Suppressor macrophage treated with lipopolysaccharide for 1 hour (primary cell): ENCODE measurements around the gene ZGLP1.
"Not testable (repeated sequence)": the region's sequence is repeated elsewhere in the genome, so short reads cannot be mapped to it uniquely, and the experiment has no call there.

Experiments used
- DNase-seq, 3 donors: peaks; one replicate each; pipeline ENCODE4 v3.0.0-alpha.2; 2020 to 2022

Gene ZGLP1

GRCh38 chr19:10309423-10309822, at the start of gene ZGLP1:
Gene ZGLP1 (minus strand): TSS chr19:10309815.
- no peak for DNase-seq

GRCh38 chr19:10356431-10356830, 46.8 kb upstream of the ZGLP1 start:
- no peak for DNase-seq

DNA sequence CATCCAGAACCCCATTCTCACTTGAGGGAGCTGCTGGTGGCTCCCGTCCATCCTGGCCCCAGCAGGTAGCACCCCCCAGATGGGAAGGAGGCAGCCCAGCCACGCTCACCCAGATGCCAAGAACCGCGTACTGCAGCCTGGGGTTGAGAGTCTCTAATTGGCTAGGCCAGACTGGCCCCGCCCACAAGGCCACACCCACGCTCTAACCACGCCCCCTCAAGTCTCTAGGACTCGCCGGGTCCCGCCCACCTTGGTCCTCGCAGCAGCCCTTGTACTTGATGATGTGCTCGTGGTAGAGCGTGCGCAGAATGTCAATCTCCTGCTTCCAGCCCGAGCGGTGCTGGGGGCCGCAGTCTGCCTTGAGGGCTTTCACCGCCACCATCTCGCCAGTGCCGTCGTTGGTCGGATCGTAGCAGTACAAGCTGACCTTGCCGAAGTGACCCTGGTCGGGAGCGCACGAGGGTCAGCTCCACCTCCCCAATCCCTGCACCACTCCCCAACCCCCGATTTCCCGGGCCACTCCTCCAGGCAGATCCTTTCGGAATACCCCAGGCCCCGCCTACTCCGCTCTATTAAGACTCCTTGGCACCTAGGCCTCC, 44.3 kb upstream of the ZGLP1 start:
- peak; percentile 33 to 58 (median 39) for DNase-seq

GRCh38 chr19:10352764-10353671, 43.4 kb upstream of the ZGLP1 start:
- DNase-seq = no peak

DNA sequence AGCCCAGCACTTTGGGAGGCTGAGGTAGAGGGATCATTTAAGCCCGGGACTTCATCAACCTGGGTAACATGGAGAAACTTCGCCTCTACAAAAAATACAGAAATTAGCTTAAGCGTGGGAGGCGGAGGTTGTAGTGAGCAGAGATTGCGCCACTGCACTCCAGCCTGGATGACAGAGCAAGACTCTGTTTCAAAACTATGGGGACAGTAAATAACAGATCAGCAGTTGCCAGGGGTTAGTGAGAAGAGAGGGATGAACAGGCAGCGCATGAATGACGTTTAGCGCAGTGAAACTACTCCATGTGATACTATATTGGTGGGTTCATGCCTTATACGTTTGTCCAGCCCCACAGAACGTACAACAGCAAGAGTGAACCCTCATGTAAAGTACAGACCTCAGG, 36.9 kb upstream of the ZGLP1 start:
- peak; percentile 82 to 91 (median 90) for DNase-seq

GRCh38 chr19:10344780-10345179, 35.2 kb upstream of the ZGLP1 start:
- no peak for DNase-seq

GRCh38 chr19:10343495-10343894, 33.9 kb upstream of the ZGLP1 start:
- no peak for DNase-seq

- DNase-seq = no peak
Observed at GRCh38 chr19:10339977-10340376, 30.4 kb upstream of the ZGLP1 start.

DNA sequence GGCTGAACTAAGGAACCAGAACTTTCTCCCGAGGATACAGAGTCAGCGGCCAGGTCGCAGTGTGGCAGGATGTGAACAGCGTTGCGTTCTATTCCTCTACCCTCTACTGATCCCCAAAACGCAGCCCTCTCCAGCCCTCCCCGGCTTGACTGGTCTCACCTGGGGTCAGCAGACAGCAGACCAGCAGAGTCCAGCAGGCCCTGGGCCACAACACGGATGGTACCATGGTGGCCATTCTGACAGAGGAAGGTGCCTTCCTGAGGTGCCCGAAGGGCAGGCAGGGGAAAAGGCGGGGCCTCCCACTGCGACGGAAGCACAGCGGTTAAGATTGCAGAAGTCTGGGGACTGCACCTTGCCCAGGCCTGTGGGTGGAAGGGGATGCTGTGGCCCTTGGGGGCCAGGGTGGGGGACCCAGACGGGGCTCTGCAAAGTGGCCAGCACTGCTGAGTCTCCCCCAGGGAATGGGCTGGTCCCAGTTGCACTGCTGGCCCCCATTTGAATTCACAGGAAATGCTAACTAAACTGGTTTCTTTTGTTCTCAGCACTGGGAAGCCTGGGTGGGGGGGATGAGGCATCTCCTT, 29.9 kb upstream of the ZGLP1 start, which contains the start of gene ICAM3:
TSS of gene ICAM3 (minus strand) at position 245 of the 581 bp plus-strand sequence. CDS start at position 235, 10 bp downstream.
- peak; percentile 50 to 69 (median 53) for DNase-seq

DNA sequence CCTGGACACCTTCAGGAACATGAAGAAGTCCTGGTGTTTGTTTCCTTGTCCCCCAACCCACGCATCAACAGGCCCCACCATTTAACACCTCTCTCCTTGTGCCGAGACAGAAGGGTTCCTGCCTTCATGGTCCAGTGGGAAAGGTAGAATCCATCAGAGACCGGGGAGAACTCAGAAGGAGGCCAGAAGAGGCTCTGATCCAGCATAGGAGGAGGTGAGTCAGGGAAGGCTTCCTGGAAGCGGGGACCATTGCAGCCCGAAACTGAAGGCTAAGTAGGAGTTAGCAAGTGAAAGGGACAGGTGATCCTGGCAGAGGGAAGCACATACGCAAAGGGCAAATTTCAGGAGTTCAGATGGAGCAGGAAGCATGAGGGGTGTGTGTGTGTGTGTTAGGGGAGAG, 29.3 kb upstream of the ZGLP1 start:
- DNase-seq = no peak

DNA sequence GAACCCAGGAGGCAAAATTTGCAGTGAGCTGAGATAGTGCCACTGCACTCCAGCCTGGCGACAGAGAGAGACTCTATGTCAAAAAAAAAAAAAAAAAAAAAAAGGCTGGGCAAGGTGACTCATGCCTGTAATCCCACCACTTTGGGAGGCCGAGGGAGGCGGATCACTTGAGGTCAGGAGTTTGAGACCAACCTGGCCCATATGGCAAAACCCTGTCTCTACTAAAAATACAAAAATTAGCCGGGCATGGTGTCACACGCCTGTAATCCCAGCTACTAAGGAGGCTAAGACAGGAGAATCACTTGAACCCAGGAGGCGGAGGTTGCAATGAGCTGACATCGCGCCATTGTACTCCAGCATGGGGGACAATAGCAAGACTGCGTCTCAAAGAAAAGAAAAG, 27.1 kb upstream of the ZGLP1 start:
- not testable (repeated sequence) for DNase-seq

DNA sequence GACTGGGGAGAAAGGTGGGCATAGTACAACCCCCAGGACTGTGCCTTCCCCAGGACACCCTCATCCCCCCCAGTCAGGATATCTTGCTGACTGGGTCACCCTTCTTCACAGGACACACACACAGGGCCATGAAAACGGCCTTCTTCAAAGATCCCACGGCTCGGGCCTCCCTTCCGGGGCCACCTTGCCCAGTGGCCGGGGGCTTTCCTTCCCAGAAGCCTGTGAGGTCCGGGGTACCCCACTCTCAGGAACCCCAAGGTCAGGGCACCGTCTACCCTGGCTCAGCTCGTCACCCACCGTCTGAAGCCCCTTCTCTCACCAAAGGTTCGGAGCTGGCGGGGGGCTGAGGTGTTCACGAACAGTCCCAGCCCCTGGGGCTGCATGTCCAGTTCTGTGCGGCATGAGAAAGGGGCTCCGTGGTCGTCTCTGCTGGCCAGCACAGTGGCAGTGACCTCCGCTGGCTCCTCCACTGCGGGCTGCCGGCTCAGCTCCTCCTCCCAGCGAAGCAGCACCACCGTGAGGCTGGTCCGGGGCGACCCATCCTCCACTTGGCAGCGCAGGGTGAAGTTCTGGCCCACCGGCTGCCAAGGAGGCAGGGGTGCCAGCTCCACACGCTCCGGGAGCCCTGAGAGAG, 25.9 kb upstream of the ZGLP1 start:
- no peak for DNase-seq

GRCh38 chr19:10334588-10335351, 25.2 kb upstream of the ZGLP1 start:
- peak; percentile 63 to 79 (median 65) for DNase-seq

GRCh38 chr19:10333758-10334587, 24.4 kb upstream of the ZGLP1 start:
- DNase-seq = no peak

DNA sequence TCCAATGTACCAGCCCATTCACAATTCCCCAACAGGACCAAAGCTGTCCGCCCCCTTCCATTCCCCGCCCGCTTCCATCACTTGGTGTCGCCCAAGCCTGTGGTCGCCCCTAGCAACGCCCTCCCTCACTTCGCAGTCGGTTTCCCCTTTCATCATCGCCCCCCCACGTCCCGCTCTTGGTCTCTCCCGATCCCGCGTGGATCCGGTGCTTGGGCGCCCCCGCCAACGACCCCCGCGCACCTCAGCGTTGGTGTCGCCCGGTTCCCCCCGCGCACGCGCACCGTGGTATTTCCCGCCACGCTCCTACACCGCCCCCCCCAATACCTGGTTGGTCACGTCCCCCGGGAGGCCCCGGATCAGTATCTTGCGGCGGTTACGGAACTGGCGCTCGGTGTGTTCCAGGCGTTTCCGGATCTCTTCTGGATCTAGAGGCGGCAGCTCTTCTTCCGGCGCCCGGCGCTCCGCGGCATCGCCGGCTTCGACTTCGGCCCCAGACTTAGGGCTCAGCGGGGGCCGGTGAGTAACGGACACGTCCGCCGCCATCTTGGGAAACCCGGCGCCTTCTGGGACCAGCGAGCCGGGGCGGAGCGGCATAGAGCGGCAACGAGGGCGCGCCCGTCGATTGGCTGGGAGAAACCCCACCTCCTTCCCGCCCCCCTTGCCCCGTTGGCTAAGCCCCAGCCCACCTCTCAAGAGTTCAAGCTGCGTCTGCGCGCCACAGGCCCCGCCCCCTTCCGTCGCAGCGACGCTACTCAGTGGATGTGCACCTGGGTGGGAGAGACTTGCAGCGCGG, 23.5 kb upstream of the ZGLP1 start, which contains the start of gene RAVER1:
TSS of gene RAVER1 (minus strand) at position 565 of the 793 bp plus-strand sequence. CDS start at position 543, 22 bp downstream.
- peak; percentile 98 to 99 (median 99) for DNase-seq

GRCh38 chr19:10332158-10332964, 22.7 kb upstream of the ZGLP1 start:
- no peak for DNase-seq

DNA sequence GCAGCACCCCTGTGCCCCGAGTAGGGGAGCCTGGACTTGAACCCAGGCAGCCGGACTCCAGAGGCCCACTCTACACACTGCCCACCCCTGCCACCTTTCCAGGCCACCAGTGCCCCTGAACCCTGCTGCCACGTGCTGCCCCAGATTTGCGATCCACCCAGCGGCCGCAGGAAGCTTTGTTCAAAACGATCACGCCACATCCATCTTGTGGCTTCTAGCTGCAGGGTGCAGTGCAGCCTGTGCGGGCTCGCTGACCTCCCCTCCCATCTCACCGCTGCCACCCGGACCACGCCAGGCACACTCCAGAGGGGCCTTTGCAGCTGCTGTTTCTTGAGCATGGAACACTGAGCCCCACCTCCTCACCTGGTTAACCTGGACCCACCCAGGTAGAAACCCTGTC, 19.9 kb upstream of the ZGLP1 start:
- no peak for DNase-seq

DNA sequence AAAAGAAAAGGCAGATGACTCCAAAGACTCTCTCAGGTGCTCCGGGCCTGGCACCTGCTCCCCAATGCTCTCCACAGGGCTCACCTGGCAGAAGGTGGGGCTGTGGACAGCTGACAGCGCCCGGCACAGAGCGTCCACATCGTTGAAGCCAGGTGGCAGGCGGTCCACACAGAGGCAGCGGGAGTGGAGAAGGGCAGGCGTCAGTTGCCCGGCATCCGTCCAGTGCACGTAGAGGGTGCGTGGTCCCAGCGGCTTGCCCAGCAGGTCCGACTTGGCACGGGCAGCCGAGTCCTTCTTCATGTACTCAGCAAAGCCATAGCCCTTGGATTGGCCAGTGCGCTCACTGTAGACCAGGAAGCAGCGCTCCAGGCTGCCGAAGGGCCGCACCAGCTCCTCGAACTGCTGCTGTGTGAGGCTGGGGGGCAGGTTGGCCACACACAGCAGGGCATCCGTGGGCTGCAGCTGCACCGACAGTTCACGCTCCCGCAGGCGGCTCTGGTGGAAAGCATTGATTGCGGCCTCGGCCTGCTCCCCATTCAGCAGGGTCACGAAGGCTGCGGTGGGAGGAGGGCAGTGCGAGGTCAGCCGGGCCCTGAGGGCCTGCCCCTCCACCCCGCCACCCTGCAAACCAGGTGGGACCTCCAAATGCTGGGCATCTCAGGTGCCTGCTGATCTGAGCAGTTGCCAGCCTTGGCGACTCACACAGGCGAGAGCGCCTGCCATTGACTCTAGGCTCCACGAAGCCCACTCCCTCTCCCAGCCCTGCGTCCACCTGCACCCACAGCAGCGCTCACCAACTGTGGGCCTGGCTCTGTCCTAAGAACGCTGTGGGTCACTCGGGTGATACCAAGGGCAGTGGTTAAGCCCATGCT, 19.2 kb upstream of the ZGLP1 start:
- DNase-seq = no peak

- no peak for DNase-seq
Observed at GRCh38 chr19:10327793-10328192, 18.2 kb upstream of the ZGLP1 start.
